ENCODE results near the gene UBE2F.

- TF ChIP-seq CTCF (IDR thresholded peaks at IDR 0.05) (no peak), POLR2A (IDR thresholded peaks at IDR 0.05) (no peak), POLR2AphosphoS5 (IDR thresholded peaks at IDR 0.05) (no peak)
Observed at GRCh38 chr2:237939251-237939650, 27.6 kb upstream of the UBE2F start.
